ENCODE results near the gene CMIP.

Gene CMIP

GRCh38 chr16:81535679-81536360 is 91.2 kb downstream of the CMIP start:
- no peak for DNase-seq (ENCODE audit: low spot score)

GRCh38 chr16:81536648-81537047 is 92.0 kb downstream of the CMIP start:
- no peak for DNase-seq (ENCODE audit: low spot score)

GRCh38 chr16:81537721-81538561 is 93.3 kb downstream of the CMIP start:
- DNase-seq (ENCODE audit: low spot score), result no peak

GRCh38 chr16:81539009-81539758 is 94.6 kb downstream of the CMIP start:
- no peak for DNase-seq (ENCODE audit: low spot score)

GRCh38 chr16:81539759-81540472 is 95.3 kb downstream of the CMIP start:
- DNase-seq (ENCODE audit: low spot score), result no peak

GRCh38 chr16:81541314-81541713 is 96.7 kb downstream of the CMIP start:
- DNase-seq (ENCODE audit: low spot score), result no peak

- DNase-seq (ENCODE audit: low spot score), result no peak
These were observed 98.3 kb downstream of the CMIP start for GRCh38 chr16:81542609-81543570.

- no peak for DNase-seq (ENCODE audit: low spot score)
These were observed 99.0 kb downstream of the CMIP start for GRCh38 chr16:81543571-81543970.

- no peak for DNase-seq (ENCODE audit: low spot score)
These were observed 99.7 kb downstream of the CMIP start for GRCh38 chr16:81544261-81544660.

- DNase-seq (ENCODE audit: low spot score), result no peak
These were observed 100.2 kb downstream of the CMIP start for GRCh38 chr16:81544700-81545271.

GRCh38 chr16:81545470-81546250 is 101.1 kb downstream of the CMIP start:
- no peak for DNase-seq (ENCODE audit: low spot score)

- no peak for DNase-seq (ENCODE audit: low spot score)
These were observed 102.2 kb downstream of the CMIP start for GRCh38 chr16:81546781-81547180.

GRCh38 chr16:81547194-81547938 is 102.8 kb downstream of the CMIP start:
- no peak for DNase-seq (ENCODE audit: low spot score)

GRCh38 chr16:81547939-81548216 is 103.3 kb downstream of the CMIP start:
- DNase-seq (ENCODE audit: low spot score), result no peak

GRCh38 chr16:81548551-81548875 is 103.9 kb downstream of the CMIP start:
- no peak for DNase-seq (ENCODE audit: low spot score)

- no peak for DNase-seq (ENCODE audit: low spot score)
These were observed 104.4 kb downstream of the CMIP start for GRCh38 chr16:81548876-81549546.

GRCh38 chr16:81549547-81550431 is 105.2 kb downstream of the CMIP start:
- DNase-seq (ENCODE audit: low spot score), result no peak

GRCh38 chr16:81550432-81550808 is 105.8 kb downstream of the CMIP start:
- no peak for DNase-seq (ENCODE audit: low spot score)
